CD4-positive, alpha-beta T cell treated with Interleukin-6 for 4 hours (primary cell): ENCODE measurements around the gene TAX1BP1.

Experiments used
- DNase-seq: peaks from one replicate; pipeline ENCODE4 v3.0.0-alpha.2; 2020; ENCODE audit warnings: mixed read lengths

The TAX1BP1 gene

DNA sequence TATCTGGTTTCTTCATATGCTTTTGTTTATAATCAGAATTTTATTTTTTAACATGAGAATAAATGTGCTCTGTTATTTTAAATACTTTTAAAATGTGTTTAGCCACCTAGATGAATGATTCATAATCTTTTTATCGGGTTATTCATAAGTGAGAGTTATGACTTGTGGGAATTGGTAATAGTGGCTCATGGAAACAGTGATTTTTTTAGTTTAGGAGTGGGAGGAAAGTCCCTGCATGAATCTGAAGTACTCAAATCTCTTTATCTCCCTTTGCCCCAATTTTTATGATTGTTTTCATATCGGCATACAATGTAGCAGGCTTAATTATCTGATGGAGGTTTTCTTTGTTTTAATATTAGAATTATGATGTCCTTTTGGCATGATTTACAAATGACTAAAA, 42.9 kb downstream of the TAX1BP1 start:
- no peak for DNase-seq

DNA sequence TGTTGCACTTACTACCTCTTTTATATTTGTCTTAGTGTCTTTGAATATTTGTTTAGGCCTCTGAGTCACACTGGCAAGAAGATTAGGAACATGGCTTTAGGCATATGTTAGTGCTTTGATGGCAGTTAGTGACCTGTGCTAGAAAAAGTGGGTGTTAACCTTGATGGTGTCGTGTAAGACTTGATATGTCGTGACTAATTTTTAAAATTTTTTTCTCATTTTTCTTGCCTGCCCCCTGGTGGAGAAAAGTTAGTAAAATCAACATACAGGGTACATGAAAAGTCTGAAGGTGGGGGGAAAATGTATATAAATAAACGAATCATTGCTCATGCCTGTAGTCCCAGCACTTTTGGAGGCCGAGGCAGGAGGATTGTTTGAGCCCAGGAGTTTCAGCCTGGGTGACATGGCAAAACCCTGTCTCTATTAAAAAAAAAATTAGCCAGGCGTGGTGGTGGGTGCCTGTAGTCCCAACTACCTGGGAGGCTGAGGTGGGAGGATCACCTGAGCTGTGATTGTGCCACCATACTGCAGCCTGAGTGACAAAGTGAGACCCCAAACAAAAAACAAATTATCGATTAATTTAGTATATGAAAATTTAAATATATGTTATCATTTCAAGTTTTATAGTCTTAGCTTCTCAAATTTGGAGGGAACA, 44.6 kb downstream of the TAX1BP1 start:
- DNase-seq, result peak; percentile 29

DNA sequence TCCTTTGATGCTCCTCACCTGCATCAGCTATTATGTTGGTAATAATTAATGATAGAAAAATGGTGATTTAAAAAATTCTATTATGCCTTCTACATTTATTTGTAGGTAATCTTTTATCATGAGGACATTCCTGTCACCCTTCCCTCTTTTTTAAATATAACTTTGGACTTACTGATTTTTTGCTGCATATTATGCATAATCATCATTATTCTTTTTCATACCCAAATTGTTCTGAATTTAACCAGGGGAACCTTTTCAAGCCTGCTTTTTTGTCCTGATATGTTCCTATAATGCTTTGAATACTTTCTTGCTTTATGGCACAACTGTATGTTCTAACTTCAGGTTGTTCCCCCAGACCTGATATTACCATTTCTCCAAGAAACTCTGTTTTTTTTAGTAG, 48.5 kb downstream of the TAX1BP1 start:
- no peak for DNase-seq

DNA sequence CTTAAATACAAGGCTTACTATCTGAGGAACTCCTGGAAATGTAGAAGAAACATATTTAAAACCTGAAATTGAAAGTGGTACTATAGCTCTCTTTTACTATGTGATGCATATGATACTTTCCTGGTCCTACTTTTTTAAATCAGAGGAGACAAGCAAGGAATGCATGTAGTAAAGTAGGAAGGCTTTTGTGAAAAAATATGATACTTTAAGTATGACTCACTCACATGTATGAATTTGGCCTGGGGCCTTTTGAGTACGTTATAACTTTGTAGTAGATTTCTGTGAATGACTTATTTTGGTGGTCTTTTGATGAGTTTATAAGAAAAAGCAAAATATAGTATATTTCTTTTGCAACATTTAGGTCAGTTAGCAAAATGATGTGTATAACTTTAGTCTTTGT, 53.8 kb downstream of the TAX1BP1 start:
- no peak for DNase-seq

DNA sequence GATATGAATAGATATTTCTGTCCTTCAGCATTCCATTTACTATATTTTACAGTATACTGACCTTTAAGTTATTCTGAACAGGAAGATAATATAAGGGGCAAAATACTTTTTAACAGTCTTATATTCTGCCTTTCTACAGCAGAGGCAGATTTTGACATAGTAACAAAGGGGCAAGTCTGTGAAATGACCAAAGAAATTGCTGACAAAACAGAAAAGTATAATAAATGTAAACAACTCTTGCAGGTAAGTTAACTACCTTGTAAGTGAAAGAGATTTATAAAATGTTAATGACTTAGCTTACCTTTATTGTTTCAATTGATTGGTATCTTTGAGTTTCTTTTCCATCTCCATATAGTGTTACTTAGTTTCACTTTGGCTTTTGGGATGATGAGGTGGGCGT, 56.0 kb downstream of the TAX1BP1 start:
- no peak for DNase-seq

DNA sequence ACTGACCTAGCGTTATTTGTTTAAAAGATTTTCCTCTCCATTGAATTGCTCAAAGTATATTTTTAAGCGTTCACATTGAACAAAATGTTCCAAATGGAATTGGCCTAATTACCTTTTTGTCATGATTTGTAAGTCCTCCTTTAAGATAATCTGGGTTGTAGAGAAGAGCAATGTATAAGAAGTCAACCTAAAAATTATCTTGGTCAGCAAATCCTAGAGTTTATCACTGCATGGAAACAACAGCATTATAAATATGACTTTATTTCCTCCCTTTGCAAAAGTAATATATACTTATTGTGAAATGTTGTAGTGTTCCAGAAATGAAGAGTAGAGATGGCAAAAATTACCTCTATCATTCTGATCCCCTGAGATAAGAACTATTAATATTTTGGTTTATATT, 59.2 kb downstream of the TAX1BP1 start:
- no peak for DNase-seq

DNA sequence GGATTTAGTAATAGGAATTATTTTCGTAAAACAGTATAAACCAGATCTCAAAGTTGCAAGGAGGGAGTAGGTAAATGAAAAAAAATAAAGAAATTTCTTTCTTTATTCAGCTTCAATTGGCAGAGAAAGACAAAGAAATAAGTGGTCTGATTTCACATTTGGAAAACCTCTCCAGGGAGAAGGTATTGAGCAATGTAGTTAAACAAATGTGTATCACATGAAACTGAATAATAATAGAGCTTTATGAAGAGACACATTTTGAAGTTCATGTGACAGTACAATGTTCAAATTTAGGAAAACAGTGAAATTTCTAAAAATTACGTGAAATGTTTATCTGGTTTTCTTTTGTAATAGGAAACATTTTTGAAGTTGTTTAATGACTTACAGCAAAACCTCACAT, 63.0 kb downstream of the TAX1BP1 start:
- DNase-seq, result no peak

DNA sequence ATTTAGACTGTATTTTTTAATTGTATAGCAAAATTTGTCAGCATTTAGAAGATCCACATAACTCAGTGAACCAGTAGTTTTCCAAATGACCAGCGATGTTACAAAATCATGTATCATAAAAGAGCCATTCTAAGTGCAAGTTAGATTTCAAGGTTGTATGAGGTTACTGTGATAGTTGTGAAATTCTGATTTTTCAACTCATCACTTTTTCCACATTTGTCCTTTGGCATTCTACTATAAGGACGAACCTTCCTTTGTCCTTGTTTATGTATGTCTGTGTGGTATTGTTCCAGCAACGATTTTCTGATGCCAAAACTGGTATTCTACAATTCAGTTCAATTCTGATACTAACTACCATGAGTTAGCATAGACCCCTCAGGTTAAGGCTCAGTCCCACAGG, 64.2 kb downstream of the TAX1BP1 start:
- no peak for DNase-seq

DNA sequence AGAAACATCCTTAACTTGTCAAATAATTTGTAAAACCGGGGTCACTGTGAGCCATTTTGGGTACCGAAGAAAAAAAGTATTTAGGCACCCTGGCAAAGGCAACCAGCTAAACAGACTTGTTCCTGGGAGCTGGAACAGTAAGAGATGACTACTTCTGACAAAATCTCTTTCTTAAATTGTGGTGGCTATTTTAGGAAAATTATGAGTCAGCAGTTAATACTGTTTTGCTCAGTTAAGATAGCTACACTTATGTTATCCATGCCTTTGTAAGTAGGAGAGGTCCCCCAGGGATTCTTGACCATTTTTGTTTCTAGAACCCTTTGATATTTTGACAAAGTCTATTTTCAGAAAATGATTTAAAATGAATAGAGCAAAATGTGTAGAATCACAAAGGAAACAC, 68.7 kb downstream of the TAX1BP1 start:
- DNase-seq, result no peak

DNA sequence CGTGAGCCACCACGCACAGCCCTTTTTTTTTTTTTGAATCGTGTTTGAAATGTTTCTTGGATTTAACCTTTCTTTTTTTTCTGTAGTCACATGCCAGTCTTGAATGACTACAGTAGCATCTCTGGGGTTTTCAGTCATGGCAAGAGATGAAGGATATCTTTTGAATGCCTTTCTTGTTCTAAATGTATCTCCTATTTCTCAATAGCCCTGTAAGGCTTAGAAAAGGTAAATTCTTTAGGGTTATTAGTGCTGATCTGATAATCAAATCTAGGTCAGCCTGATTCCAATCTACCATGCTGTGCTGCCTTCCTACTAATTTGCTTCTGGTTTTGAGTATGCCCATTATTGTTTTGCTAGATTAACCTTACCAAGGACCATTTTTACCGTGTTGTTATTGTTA, 70.2 kb downstream of the TAX1BP1 start:
- no peak for DNase-seq

DNA sequence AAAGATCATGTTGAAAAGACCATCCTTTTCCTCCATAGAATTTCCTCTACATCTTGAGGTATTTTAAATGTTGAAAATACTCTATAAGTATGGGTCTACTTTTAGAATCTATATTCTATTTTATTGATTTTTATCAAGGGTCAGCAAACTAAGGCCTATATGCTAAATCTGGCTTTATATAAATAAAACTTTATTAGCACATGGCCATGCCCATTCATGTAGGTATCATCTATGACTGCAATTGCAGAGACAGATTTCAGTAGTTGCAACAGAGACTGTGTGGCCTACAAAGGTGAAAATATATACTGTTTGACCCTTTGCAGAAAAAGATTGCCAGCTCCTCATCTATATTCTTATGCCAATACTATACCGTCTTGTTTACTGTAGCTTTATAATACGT, 72.7 kb downstream of the TAX1BP1 start:
- no peak for DNase-seq

DNA sequence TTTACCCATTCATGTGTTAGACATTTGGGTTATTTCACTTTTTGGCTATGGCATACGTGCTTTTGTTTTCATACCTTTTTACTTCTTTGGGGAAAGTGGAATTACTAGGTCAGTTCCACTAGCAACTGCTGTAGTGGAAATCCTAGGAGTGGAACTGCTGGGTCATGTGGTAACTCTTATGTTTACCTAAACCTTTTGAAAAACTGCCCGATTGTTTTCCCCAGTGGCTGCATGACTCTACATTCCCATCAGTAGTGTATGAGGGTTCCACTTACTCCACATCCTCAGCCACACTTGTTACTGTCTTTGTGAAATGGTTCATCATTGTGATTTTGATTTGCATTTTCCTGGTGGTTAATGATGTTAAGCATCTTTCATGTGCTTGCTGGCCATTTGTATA, 82.3 kb downstream of the TAX1BP1 start:
- DNase-seq, result no peak

DNA sequence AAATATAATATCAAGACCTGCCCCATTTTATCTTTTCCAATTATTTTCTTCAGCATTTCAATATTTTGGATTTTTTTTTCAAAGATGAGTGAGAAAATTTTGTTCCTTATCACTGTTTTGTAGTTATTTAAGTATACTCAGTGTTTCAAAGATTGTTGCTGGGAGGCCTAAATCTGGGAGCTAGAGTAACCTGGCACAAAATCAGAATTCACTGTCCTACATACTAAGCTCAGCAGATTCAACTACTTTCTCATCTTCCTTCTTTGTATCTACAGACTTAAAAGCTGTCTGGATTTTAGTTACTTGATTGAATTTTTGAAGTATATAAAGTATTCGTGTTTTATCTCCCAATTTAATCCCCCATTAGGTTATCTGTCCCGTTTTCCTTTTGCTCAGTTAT, 85.9 kb downstream of the TAX1BP1 start:
- no peak for DNase-seq

DNA sequence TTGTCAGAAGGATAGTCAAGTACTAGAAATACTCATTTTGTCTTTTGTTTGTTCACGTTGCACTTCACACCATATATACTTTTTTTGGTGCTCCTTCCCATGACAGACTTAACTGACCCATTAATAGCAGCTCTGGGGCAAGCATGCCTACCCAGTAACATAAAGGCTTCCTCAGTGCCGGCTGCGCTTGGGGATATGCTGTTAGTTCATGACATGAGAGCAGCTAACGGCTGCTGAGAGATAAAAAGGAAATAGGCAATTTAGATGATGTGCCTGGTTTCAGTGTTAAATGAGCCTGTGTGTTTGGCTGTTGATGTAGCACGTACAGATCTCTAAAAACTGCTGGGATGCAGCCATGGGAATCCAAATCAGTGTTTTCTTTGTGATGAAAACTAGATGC, 86.4 kb downstream of the TAX1BP1 start:
- DNase-seq, result no peak

DNA sequence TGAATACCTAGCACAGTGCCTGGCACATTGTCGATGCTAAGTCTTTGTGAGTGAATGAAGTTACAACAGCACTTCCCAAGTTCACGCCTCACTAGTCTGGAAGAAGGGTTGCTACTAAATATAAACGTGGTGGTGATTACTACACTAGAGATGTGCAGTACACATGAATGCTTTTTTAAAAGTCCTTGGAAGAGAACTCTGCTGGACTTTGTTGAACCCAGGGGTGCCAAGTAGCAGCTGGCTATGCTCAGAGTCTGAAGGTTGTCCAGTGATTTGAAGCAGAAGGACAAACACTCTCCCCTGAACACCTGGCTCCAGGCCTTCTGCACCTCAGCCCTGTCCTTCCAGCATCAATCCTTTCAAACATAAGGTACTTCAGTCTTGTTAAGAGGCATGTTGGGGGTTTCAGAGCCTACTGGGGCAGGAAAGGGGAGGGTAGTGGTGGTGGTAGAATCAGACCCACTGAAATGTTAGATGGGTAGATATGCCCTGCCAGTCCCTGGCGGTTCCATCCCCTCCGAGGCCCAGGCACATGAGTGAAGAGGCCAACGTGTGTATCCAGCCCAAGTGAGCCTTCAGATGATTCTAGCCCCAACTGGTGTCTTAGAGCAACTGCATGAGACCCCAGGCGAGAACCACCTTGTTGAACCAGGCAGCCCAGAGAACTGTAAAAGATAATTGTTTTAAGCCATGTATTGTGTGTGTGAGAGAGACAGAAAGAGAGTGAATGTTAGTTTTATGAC, 94.4 kb downstream of the TAX1BP1 start:
- no peak for DNase-seq

DNA sequence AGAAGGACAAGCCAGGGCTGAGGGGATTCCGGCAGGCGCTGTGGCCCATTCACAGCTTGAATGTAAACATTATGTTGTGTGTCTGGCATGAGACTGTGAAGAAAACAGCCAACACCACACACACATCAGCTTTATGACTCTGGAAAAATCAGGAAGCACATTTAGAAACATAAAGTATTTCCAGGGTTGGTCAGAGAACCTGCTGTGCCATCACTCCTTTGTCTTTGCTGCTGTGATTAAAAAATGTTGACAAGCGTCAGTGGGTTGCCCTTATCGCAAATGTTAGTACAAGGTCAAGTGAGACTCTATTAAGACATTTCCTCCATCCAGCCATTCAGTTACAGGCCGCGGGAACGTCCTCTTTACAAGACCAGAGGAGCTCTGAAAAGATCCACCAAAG, 95.4 kb downstream of the TAX1BP1 start:
- DNase-seq, result no peak

DNA sequence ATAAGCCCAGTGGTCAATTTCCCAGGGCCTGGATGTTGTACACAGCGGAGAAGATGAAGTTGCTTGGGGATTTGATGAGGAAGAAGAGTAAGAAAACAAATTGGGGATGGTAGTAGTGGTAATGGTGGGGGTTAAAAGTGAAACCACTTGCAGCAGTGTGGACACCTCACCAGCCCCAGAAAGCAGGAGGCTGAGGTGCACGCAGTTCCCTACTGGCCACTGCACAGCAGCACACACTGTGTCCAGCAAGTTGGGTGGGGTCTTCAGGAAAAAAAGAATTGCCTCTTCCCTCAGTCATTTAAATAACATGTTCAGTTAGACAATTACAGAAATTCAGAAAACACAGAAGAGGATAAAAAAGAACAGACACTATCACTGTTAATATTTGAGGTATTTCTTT, 96.6 kb downstream of the TAX1BP1 start:
- DNase-seq, result no peak

DNA sequence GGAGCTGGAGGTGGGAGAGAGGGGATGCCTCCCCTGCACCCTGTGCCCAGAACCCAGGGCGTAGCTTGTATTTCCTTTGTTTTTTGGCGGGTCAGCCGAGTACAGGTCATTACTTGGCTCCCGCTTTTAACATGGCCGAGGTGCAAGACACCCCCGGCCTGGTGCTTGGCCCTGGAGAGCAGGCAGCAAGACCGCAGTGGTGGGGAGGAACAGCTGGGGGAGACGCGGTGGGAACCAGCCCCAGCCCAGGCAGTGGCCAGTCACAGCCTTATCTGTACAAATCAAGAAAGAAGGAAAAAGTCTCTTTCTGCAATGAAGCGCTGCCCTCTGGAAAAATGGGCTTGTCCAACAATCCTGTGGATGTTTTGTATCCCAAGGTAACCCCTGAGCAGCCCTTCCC, 99.1 kb downstream of the TAX1BP1 start:
- DNase-seq, result no peak

DNA sequence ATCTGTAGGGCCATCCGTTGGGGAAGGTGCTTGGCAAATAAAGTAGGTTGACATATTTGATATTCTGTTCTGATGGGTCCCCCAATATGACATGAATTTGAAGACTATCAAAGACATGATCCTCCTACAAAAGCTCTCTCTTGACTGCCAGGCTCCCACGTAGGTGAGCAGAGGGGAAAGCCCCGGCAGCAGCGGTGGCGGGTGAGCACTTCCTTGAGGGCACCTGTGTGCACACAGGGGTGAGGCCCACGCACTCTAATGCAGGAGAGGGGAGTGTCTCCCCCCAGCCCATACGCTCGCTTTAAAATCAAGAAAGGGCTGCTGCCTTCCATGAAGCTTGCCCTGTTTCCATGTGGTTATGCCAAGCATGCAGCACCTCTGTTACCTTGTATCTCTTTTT, 100.4 kb downstream of the TAX1BP1 start:
- DNase-seq, result peak; percentile 30

DNA sequence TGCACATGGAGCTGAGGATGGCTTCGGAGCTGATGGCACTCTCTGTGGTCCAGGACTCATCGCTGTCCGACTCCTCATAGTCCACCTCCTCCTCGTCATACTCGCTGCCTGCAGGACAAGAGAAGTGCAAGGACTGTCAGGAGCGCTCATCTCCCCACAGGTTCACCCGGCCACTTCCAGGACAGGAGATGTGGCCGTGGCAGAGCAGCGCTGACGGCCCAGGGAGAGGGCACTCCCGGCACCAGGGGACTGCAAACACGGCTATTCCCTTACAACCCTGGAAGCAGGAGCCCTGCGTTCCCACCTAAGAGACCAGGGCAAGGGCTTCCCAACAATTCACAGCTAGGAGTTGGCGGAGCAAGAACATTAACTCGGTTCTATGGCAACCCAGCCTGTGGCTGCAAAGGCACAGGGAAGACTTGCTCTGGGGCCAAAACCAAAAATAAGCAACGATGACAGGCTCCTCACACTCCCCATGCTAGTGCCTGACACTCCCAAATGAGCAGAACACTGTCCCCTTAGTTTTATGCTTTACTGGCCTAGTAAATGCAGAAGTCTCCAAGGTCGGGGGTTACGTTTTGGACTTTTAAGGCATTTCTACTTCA, 100.9 kb downstream of the TAX1BP1 start:
- DNase-seq, result no peak

DNA sequence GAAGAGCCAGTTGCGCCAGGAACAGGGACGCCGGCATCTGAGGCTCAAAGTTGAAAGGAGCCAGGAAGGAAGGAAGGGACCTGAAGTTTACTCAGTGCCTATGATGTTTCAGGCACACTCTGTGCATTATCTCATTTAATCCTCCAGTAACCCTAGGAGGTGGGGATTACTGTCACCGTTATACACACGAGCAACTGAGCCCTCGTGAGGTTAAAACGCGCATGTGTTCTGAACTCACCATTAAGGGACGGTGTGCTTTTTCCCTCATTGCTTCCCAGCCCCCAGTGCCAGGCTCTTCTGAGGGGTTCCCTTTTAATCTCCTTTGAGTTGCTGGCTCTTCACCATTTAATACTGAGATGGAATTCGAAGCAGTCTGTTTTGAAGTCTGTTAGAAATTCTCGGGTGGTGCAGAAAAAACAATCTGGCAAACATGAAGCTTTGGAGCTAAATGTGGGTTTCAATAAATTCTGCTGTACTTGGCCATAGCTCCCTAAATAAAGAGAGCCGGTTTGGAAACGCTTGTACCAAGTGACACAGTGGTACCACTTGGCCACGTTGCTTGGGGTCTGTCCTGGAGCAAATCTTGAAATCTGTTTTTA, 102.2 kb downstream of the TAX1BP1 start:
- no peak for DNase-seq

DNA sequence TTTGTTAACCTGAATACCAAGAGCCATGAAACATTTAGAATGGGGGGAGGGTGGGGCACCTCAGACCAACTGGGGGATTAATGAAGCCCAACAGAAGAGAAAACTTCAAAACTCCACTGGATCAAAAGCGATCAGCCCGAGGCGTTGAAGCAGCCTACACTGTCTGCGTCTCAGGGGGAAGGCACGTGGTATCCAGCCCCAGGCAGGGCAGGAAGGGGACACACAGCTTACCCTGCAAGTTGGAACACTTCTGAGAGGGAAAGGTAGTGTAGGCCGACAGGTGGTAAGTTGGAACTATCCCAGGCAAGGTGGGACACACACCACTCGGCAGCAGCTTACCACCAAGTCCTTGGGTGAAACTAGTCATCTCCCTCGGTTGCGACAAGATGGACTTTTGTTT, 102.9 kb downstream of the TAX1BP1 start:
- DNase-seq, result no peak

DNA sequence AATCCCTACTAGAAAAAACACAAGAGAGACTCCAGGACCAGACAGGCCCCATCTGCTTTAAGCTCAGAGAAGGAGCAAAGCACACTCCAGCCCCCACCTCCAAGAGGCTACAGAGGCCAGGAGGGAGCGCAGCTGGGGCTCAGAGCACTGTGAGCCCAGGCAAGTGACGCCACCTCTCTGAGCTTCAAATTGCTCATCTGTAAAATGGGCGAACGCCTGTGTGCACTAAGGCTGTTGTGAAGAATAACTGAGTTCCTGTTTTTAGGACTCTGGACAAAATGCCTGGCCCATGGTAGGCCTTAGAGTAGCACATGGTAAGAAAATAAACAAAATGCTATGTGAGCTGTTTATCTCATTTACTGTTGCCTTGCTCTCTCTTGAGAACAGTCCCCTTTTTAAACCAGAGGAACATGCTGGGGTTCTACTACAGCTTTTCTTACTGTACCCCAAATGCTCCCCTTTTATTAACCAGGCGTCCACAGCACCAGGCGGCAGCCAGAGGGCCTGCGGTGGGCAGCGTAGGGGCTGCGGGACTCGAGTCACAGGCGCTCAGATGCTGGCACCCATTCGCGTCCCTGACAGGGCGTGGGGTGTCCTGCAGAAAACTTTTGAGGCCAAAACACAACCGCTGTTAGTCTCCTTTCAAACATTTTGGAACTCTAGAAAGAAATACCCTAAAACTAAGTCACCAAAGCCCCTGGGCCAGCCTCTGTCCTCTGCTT, 103.8 kb downstream of the TAX1BP1 start:
- no peak for DNase-seq
